ENCODE results near the gene GOSR1.
"Not testable (repeated sequence)": the region's sequence is repeated elsewhere in the genome, so short reads cannot be mapped to it uniquely, and the experiment has no call there.

GOSR1 gene

GRCh38 chr17:30563131-30563904 lies 86.1 kb downstream of the GOSR1 start:
- DNase-seq (ENCODE audit: low read depth), result not testable (repeated sequence)

GRCh38 chr17:30563905-30564390 lies 86.7 kb downstream of the GOSR1 start:
- DNase-seq (ENCODE audit: low read depth), result not testable (repeated sequence)

- DNase-seq (ENCODE audit: low read depth), result not testable (repeated sequence)
Observed at GRCh38 chr17:30564422-30565072, 87.3 kb downstream of the GOSR1 start.

GRCh38 chr17:30565073-30565935 lies 88.1 kb downstream of the GOSR1 start:
- no peak for DNase-seq (ENCODE audit: low read depth)

GRCh38 chr17:30566104-30566503 lies 88.9 kb downstream of the GOSR1 start:
- not testable (repeated sequence) for DNase-seq (ENCODE audit: low read depth)

GRCh38 chr17:30566516-30567225 lies 89.5 kb downstream of the GOSR1 start:
- DNase-seq (ENCODE audit: low read depth), result not testable (repeated sequence)

- DNase-seq (ENCODE audit: low read depth), result no peak
Observed at GRCh38 chr17:30567231-30568116, 90.3 kb downstream of the GOSR1 start.

GRCh38 chr17:30568117-30568430 lies 90.9 kb downstream of the GOSR1 start:
- DNase-seq (ENCODE audit: low read depth), result no peak

- DNase-seq (ENCODE audit: low read depth), result not testable (repeated sequence)
Observed at GRCh38 chr17:30569531-30570175, 92.4 kb downstream of the GOSR1 start.

- DNase-seq (ENCODE audit: low read depth), result no peak
Observed at GRCh38 chr17:30570191-30570590, 93.0 kb downstream of the GOSR1 start.

GRCh38 chr17:30570596-30571265 lies 93.5 kb downstream of the GOSR1 start:
- DNase-seq (ENCODE audit: low read depth), result no peak

GRCh38 chr17:30571404-30571803 lies 94.2 kb downstream of the GOSR1 start:
- not testable (repeated sequence) for DNase-seq (ENCODE audit: low read depth)

GRCh38 chr17:30571921-30572320 lies 94.7 kb downstream of the GOSR1 start:
- no peak for DNase-seq (ENCODE audit: low read depth)

GRCh38 chr17:30572651-30573554 lies 95.7 kb downstream of the GOSR1 start:
- DNase-seq (ENCODE audit: low read depth), result not testable (repeated sequence)

- no peak for DNase-seq (ENCODE audit: low read depth)
Observed at GRCh38 chr17:30573603-30574175, 96.5 kb downstream of the GOSR1 start.

GRCh38 chr17:30574309-30574708 lies 97.1 kb downstream of the GOSR1 start:
- DNase-seq (ENCODE audit: low read depth), result not testable (repeated sequence)

GRCh38 chr17:30574806-30575205 lies 97.6 kb downstream of the GOSR1 start:
- not testable (repeated sequence) for DNase-seq (ENCODE audit: low read depth)

- DNase-seq (ENCODE audit: low read depth), result not testable (repeated sequence)
Observed at GRCh38 chr17:30575648-30576325, 98.6 kb downstream of the GOSR1 start.
